Vagina (tissue), 2 donors: ENCODE data around the gene TEX48. TPM values are rescaled to one million over a fixed set of nuclear protein-coding genes. Genes with fewer than 3 reads are reported as not detected.

Source experiments
- DNase-seq, 2 donors: peaks; one replicate each; pipeline ENCODE4 v3.0.0-alpha.2; 2017; ENCODE audit errors: extremely low spot score in 2 of 2
- H3K27ac ChIP-seq: fragments of 200-600 bp; sonication (generic); one replicate; pipeline ENCODE4 v1.5.1; 2019
- H3K27me3 ChIP-seq: fragments of 200-600 bp; sonication (generic); one replicate; pipeline ENCODE4 v1.5.1; 2019
- H3K36me3 ChIP-seq, 2 donors: fragments of 200-600 bp; sonication (generic); one replicate each; pipeline ENCODE4 v1.5.1; 2017 to 2019
- H3K4me1 ChIP-seq: fragments of 200-600 bp; sonication (generic); one replicate; pipeline ENCODE4 v1.5.1; 2019
- H3K4me3 ChIP-seq, 2 donors: fragments of 200-600 bp; sonication (generic); 1 replicate in 1 of 2; 2 replicates in 1 of 2; pipeline ENCODE4 v1.5.1; 2016 to 2019
- H3K9me3 ChIP-seq: fragments of 200-600 bp; sonication (generic); one replicate; pipeline ENCODE4 v1.5.1; 2019
- POLR2A ChIP-seq, 2 donors: fragments of 450-650 bp; IDR thresholded peaks; one replicate each; pipeline ENCODE4 v1.6.1; 2017; ENCODE audit warnings: antibody characterized with exemption in 2 of 2, mild to moderate bottlenecking in 2 of 2, moderate library complexity in 2 of 2
- POLR2AphosphoS5 ChIP-seq, 2 donors: sonication (generic); formaldehyde crosslinking; IDR thresholded peaks; one replicate each; pipeline ENCODE4 v1.9.0; 2017; ENCODE audit warnings: antibody characterized with exemption in 2 of 2, mild to moderate bottlenecking in 2 of 2, low read depth in 1 of 2; ENCODE audit not compliant: insufficient read depth in 1 of 2
- intact Hi-C: fragments of 100-400 bp; cut with DNase I; formaldehyde crosslinking; loops from one replicate; pipeline ENCODE4 v1.15.1; 2023
- total RNA-seq: library from RNA; depleted of rRNA; stranded (reverse); fragments of >200 nt; gene quantifications from one replicate; pipeline ENCODE4 v1.2.3, GENCODE V29; 2016
- TF ChIP-seq, protein P1 (sequence below), 3 experiments: fragments of 450-650 bp in 2 of 3; fragments of 200-600 bp in 1 of 3; sonication (generic) in 1 of 3; IDR thresholded peaks; one replicate each; pipeline ENCODE4 v1.5.1; 2017 to 2019; ENCODE audit warnings: antibody characterized with exemption in 3 of 3, mild to moderate bottlenecking in 2 of 3, moderate library complexity in 2 of 3

TEX48 gene
- total RNA-seq, 1 donor from 2014 or later, result not detected

GRCh38 chr9:114666401-114666800 lies 15.6 kb downstream of the TEX48 start:
- H3K27ac ChIP-seq, result no peak overlapping the region
- no peaks in the 10 kb centered on the region for H3K9me3 ChIP-seq
- H3K4me1 ChIP-seq, result no peaks in the 10 kb centered on the region
- no peaks in the 10 kb centered on the region for H3K36me3 ChIP-seq
- intact Hi-C loops, result no loop called here
- H3K4me3 ChIP-seq, result no peak overlapping the region
- peak; percentile 28 to 49 for DNase-seq
- H3K27me3 ChIP-seq, result no peaks in the 10 kb centered on the region
- no peak for TF ChIP-seq POLR2AphosphoS5 (IDR thresholded peaks at IDR 0.05; ENCODE audit: insufficient read depth in 1 of 2, low read depth in 1 of 2)
- TF ChIP-seq POLR2A (IDR thresholded peaks at IDR 0.05), result no peak
- TF ChIP-seq, protein P1, sequence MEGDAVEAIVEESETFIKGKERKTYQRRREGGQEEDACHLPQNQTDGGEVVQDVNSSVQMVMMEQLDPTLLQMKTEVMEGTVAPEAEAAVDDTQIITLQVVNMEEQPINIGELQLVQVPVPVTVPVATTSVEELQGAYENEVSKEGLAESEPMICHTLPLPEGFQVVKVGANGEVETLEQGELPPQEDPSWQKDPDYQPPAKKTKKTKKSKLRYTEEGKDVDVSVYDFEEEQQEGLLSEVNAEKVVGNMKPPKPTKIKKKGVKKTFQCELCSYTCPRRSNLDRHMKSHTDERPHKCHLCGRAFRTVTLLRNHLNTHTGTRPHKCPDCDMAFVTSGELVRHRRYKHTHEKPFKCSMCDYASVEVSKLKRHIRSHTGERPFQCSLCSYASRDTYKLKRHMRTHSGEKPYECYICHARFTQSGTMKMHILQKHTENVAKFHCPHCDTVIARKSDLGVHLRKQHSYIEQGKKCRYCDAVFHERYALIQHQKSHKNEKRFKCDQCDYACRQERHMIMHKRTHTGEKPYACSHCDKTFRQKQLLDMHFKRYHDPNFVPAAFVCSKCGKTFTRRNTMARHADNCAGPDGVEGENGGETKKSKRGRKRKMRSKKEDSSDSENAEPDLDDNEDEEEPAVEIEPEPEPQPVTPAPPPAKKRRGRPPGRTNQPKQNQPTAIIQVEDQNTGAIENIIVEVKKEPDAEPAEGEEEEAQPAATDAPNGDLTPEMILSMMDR (IDR thresholded peaks at IDR 0.05), result no peak

DNA sequence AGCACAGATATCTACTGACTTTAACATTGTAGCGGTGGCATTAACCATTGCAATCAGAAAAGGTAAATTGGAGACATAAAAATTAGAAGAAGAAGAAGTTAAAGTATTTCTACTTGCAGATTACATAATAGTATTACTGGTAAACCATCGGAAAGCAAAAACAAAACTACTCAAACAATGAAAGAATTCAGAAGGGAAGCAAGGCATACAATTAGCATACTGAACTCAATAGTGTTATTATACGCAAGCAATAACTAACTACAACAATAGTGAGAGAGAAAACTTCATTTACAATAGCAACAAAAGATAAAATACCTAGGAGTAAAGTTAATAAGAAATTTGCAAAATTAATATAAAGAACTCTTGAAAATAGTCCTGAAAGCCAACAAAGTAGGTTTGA lies 17.8 kb downstream of the TEX48 start:
- Histone ChIP-seq H3K27ac (no peak overlapping the region), H3K4me3 (no peak overlapping the region), H3K27me3 (no peaks in the 10 kb centered on the region), H3K9me3 (no peaks in the 10 kb centered on the region), H3K36me3 (no peaks in the 10 kb centered on the region), H3K4me1 (no peaks in the 10 kb centered on the region)
- intact Hi-C loops, result no loop called here
- TF ChIP-seq POLR2A (IDR thresholded peaks at IDR 0.05), result no peak
- TF ChIP-seq, protein P1 (IDR thresholded peaks at IDR 0.05), result no peak
- no peak for TF ChIP-seq POLR2AphosphoS5 (IDR thresholded peaks at IDR 0.05; ENCODE audit: insufficient read depth in 1 of 2, low read depth in 1 of 2)
- DNase-seq, result no peak

DNA sequence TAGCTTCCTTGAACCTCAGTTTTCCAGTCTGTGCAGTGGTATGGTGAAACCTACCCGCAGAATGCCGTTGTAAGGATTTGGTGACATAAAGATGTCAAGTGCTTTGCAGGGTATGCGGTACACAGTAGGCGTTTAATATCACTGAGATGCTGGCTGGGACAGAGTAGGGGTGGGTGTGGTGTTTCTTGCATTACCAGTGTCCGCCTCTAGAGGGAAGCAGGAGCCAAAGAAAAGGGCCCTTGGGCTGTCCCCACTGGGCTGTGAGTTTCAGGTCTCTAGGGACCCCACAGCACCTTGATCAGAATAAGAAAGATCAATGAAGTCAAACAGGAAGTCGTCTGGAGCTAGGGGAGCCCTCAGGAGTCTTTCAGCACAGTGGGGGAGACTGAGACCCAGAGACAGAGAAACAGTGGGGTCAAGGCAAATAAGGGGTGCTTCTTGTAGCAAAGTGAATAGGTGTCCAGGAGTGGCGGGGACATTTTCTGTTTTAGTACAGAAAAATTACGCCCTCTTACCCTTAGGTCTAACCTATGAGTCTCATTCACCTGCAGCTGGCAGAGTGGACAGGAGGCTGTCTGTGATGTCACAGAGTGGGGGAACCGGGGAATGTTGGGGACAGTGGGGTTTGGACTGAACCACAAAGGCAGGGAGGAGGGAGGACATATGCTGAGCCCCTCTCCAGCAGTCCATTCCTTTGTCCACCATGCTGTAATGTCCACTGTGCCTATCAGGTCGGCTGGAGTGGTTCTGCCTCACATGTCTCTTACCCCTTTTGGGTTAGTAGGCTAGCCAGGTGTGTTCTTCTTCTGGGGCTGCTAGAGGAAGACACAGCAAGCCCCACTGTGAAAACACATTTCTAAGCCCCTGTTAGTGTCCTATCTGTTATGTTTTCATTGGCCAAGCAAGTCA lies 19.7 kb downstream of the TEX48 start:
- Histone ChIP-seq H3K27ac (no peak overlapping the region), H3K27me3 (no peaks in the 10 kb centered on the region), H3K4me3 (no peak overlapping the region), H3K36me3 (no peaks in the 10 kb centered on the region), H3K4me1 (no peaks in the 10 kb centered on the region), H3K9me3 (no peaks in the 10 kb centered on the region)
- intact Hi-C loops, result no loop called here
- peak; percentile 79 for DNase-seq
- TF ChIP-seq, protein P1 (IDR thresholded peaks at IDR 0.05), result peak; percentile 29 to 69 (median 62)
- TF ChIP-seq POLR2A (IDR thresholded peaks at IDR 0.05) (no peak), POLR2AphosphoS5 (IDR thresholded peaks at IDR 0.05; ENCODE audit: insufficient read depth in 1 of 2, low read depth in 1 of 2) (no peak)

DNA sequence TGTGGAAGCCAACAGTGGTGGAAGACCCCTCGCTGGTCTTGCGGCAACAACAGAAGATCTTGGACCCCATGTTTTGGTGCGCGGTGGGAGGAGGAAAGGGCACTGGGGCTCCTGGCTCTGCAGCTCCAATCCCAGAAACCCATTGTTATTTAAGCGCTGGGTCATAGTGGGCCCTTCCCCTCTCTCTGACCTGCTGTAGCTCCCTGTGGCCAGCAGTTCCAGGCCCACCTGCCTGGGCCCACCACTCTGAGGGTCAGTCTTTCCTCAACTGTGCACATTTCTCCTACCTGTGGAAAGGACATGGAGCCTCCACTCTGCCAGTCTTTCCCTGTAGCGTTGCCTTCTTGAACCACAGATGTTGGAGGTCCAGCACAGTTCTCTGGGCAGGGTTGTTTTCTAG lies 24.3 kb downstream of the TEX48 start, which contains the start of gene TEX53:
TSS of gene TEX53 (minus strand) at position 101 of the 400 bp plus-strand sequence. CDS start at position 70, 31 bp downstream.
- Histone ChIP-seq H3K27me3 (no peaks in the 10 kb centered on the region), H3K9me3 (no peaks in the 10 kb centered on the region), H3K4me3 (no peak within 1 kb of the TSS), H3K27ac (no peak within 1 kb of the TSS), H3K4me1 (peaks cover 8% of the 10 kb centered on the region), H3K36me3 (no peaks in the 10 kb centered on the region)
- TF ChIP-seq, protein P1 (IDR thresholded peaks at IDR 0.05), result no peak
- TF ChIP-seq POLR2AphosphoS5 (IDR thresholded peaks at IDR 0.05; ENCODE audit: insufficient read depth in 1 of 2, low read depth in 1 of 2), result no peak
- intact Hi-C loops, result no loop called here
- DNase-seq, result peak in 1 of 2 donors; percentile 37

GRCh38 chr9:114656301-114656700 lies 25.7 kb downstream of the TEX48 start:
- intact Hi-C loops, result no loop called here
- Histone ChIP-seq H3K9me3 (no peaks in the 10 kb centered on the region), H3K27ac (no peak overlapping the region), H3K36me3 (no peaks in the 10 kb centered on the region), H3K4me1 (peaks cover 8% of the 10 kb centered on the region), H3K27me3 (no peaks in the 10 kb centered on the region), H3K4me3 (no peak overlapping the region)
- TF ChIP-seq, protein P1 (IDR thresholded peaks at IDR 0.05), result no peak
- no peak for TF ChIP-seq POLR2A (IDR thresholded peaks at IDR 0.05)
- no peak for TF ChIP-seq POLR2AphosphoS5 (IDR thresholded peaks at IDR 0.05; ENCODE audit: insufficient read depth in 1 of 2, low read depth in 1 of 2)
- peak in 1 of 2 donors; percentile 40 for DNase-seq
